ENCODE measurements around the gene NSMCE1. TPM values are rescaled to one million over a fixed set of nuclear protein-coding genes. Genes with fewer than 3 reads are reported as not detected.
"Not testable (repeated sequence)": the region's sequence is repeated elsewhere in the genome, so short reads cannot be mapped to it uniquely, and the experiment has no call there.

Gene NSMCE1
- total RNA-seq, 1 donor from 2014 or later: 45.5 TPM

DNA sequence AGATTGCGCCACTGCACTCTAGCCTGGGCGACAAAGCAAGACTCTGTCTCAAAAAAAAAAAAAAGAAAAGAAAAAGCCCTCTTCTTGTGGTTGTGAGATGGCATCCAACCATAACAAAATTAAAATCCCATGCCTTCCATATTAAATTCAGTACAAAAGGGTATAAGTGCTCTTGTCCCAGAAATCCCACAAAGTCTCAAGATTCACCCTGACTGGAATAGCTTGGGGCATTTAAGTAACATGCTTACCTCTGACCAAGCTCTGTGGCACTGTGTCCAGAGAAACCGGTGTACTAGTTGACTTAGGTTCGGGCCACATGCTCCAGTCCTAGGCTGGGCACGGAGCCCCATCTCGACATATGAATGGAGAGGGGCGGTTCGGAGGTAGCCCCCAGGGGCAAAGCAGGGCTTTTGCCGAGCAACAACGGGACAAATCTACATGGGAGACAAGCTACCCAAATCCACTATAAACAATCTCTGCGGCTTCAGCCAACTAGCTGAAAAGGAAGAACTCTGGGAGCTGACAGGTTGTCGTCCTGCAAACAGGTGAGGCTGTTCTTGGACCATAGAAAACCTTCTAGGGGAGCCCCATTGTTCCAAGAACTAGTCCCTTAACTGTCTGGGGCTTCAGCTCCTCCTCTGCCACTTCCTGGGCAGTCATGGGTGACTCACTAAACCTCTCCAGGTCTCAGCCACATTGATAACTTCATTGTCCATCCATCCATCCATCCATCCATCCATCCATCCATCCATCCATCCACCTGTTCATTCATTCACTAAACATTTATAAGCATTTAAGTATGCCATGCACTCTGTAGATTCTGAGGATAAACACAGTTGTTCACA is 34.9 kb upstream of the NSMCE1 start:
- no peak for DNase-seq (ENCODE audit: low spot score)

DNA sequence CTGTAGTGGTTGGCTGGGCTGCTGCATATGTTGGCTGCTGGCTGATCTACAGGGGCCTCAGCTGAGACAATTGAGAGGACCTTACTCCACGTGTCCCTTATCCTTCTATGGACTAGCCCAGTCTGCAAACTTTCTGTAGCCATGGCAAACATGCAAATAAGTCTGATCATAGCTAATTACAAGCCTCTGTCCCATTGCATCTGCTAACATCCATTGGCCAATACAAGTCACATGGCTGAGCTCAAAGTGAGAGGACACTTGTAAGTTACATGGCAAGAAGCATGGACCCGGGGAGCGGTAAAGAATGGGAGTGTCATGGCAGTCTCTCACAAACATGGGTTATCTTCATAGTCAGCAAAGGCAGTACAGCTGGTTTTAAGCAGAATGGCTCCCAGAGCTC is 33.6 kb upstream of the NSMCE1 start:
- no peak for DNase-seq (ENCODE audit: low spot score)

DNA sequence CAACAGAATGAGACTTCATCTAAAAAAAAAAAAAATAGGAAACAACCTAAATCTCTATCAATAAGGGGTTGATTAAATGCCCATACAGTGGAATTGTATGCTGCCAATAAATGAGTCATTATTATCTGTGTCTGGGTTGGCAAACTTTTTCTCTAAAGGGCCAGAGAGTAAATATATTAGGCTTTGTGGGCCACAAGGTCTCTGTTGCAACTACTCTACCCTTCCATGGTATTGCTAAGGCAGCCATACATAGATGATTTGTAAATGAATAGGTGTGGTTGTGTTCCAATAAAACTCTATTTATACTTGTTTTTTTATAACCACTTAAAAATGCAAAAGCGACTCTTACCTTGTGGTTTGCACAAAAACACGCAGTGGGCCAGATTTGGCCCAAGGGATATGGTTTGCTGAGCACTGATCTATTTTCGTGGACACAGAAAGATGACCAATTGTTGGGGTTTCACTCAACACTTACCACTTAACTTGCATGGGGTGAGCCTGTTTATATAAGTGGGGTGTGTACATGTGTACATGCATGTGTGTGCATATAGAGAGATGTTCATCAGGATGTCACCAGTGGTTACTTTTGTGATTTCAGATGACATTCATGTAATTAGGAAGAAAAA is 32.8 kb upstream of the NSMCE1 start:
- no peak for DNase-seq (ENCODE audit: low spot score)

DNA sequence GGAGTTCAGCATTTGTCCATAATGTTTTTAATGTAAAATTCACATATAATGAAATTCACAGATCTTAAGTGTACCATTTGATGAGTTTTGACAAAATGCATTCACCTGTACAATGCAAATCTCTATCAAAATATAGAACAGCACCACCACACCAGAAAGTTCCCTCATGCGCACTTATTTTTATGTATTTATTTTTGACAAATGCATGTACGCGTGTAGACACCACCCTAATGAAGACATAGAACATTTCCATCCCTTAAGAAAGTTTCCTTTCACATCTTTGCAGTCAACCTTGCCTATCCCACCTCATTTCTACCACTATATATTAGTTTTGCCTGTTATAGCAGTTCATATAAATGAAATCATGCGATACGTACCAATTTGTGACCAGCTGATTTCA is 29.6 kb upstream of the NSMCE1 start:
- DNase-seq (ENCODE audit: low spot score): no peak

DNA sequence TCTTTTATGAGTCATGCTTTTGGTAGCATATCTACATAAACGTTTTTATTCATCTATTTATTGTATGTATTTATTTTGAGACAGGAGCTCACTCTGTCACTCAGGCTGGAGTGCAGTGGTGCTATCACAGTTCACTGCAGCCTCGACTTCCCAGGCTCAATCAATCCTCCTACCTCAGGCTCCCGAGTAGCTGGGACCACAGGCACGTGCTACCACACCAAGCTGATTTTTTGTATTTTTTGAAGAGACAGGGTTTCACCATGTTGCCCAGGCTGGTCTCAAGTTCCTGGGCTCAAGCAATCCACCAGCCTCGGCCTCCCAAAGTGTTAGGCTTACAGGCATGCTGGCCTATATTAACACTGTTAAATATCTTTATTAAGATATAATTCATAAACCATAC is 24.8 kb upstream of the NSMCE1 start:
- DNase-seq (ENCODE audit: low spot score): no peak

DNA sequence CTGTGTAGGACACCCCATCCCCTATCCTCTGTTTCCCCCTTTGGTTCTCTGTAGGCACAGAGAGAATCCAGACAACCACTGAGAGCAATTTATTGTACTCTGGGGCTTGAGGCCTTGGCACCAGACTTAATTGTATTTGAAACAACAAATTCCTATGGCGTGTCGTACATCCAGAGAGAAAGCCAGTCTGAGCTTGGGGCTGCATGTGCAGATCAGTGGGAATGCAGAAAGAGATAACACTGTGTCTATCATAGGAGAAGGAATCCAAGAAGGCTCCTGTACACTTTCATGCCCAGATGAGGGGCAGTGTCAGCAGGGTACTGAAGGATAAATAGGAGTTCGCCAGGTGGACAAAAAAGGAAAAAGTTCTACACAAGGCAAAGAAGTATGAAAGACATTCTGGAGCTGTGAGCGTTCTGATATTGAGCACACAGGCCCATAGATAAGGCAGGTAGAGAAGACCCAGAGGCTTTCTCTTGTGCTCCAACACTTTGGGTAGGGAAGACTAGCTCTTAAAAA is 23.2 kb upstream of the NSMCE1 start:
- DNase-seq (ENCODE audit: low spot score): no peak

DNA sequence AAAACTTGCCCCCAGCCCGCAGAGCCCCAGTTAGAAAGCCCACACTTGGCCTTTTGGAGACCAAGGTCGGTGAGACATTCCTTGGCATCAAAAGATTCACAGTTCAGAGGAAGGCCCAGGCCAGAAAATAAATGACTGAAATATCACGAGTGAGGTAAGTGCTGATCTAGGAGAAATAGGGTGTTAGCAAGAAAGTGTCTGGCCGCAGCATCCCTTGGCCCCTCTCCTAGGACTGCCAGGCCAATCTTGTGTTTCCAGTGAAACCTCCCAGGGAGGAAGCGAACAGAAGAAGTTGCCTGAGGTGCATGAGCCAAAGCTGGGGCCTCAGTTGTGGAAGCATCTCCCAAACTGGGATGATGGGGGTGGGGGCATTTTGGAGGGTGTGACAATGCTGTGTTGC is 22.5 kb upstream of the NSMCE1 start:
- DNase-seq (ENCODE audit: low spot score): no peak

DNA sequence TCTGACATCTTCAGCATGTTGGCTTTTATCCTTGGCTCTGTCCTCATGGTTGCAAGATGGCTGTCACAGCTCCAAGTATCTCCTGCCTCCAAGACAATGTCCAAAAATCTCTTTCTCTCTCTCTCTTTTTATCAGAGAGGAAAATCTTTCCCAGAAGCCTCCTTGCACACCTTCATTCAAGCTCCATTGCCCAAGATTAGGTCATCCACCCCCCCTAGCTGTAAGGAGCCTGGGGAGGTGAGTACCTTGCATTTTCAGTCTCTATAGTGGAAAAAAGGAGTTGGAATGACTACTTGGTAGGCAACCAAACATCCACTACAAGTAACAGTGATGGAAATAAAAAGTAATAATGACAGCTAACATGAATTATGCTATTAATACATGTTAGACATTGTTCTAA is 22.0 kb upstream of the NSMCE1 start:
- DNase-seq (ENCODE audit: low spot score): no peak

DNA sequence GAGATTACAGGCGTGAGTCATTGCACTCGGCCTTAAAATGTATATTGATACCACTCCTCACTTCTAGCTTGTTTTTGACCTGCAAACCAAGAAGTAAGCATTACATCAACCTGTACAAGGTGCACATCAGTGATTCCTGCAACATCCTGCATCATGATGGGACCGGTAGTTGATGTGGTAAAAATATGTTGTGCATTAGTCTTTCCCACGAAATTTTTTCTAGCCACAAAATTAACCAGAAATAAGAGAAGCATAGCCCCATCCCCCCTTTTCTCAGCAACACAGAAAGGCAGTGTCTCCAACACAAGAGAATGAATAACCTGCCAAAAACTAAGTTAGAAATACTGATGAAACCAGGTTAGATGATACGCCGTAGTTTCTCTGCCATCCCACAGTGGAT is 21.1 kb upstream of the NSMCE1 start:
- no peak for DNase-seq (ENCODE audit: low spot score)

DNA sequence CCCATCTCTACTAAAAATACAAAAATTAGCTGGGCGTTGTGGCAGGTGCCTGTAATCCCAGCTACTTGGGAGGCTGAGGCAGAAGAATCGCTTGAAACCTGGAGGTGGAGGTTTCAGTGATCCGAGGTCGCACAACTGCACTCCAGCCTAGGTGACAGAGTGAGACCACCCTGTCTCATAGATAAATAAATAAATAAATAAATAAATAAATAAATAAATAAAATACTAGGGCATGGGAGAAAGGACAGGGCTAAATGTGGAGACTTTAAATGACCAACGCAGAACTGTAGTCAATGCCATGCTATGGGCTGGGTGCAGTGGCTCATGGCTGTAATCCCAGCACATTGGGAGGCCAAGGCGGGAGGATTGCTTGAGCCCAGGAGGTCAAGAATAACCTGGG is 19.7 kb upstream of the NSMCE1 start:
- DNase-seq (ENCODE audit: low spot score): not testable (repeated sequence)

DNA sequence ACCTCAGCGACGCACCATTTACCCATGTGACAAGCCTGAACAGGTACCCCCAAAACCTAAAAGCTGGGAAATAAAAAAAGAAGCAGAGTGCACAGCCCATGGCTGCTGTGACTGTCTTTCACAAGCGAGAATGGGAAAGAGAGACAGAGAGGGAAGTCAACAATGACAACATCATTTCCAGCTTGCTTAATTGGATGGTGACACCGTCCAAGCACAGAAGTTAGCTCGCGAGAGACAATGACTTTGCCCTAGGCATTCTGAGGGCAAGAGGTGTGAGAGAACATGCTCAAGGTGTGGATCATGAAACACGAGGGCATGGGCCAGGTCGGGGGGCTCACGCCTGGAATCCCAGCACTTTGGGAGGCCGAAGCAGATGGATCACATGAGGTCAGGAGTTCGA is 19.3 kb upstream of the NSMCE1 start:
- no peak for DNase-seq (ENCODE audit: low spot score)

DNA sequence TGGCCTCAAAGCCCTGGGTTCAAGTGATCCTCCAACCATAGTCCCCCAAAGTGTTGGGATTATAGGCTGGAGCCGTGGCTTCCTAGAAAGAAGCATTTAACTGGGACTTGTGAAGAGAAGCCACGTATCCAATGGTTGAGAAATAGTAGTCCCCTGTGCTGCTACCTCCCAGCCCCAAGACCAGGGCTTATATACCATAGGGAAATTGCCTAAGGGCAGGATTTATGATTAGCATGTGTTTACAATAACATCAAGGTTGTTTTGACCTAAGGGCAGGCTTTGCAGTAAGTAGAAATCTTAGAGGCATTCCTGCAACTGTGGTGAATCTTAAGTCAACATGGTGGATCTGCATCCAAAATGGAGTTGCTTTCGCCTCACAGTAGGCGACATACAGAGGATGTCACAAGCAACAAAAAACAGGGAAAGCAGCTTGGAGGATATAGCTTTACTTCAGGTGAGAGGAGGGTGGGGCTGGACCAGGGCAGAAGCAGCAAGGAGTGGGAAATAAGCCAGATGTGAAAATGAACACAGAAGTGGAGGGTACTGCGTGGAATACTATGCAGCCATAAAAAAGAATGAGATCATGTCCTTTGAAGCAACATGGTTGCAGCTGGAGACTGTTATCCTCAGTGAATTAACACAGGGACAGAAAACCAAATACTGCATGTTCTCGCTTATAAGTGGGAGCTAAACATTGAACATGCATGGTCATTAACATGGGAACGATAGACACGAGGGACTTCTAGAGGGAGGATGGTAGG is 18.7 kb upstream of the NSMCE1 start:
- DNase-seq (ENCODE audit: low spot score): no peak

DNA sequence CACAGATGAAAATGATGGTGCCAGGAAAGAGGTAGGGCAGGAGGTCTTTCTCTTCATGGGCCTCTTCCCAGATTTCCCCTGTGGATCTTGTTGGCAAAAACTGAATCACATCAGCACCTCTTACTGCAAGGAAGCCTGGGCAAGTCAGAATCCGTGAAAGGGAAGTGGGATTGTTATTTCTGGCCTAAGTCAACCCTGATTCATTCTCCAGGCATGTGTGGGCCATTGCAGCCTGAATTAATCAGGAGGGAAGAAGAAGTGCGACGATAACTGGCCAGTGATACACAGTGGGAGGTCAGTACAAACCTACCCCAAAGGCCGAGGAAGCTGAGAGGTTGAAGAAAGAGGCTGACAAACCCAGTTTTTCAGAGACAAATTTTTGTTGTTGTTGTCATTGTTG is 17.9 kb upstream of the NSMCE1 start:
- DNase-seq (ENCODE audit: low spot score): peak; percentile 49

DNA sequence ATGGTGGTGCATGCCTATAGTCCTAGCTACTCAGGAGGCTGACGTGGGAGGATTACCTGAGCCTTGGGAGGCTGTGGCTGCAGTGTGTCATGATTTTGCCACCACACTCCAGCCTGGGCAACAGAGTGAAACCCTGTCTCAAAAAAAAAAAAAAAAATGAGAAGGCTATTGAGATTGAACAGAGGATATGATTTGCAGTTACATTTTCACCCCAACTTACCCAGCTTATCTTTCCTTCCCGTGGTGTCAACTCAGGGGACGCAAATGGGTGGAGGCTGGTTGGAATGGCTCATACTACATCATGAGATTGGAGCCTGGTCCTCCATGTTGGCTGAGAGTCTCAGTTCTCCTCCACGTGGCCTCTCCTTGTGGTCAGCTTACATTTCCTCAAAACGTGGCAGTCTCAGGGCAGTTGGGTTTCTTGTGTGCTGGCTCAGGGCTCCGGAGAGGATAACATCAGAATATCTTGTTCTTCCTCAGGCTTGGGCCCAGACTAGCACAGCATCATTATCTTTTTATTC is 17.2 kb upstream of the NSMCE1 start:
- no peak for DNase-seq (ENCODE audit: low spot score)

DNA sequence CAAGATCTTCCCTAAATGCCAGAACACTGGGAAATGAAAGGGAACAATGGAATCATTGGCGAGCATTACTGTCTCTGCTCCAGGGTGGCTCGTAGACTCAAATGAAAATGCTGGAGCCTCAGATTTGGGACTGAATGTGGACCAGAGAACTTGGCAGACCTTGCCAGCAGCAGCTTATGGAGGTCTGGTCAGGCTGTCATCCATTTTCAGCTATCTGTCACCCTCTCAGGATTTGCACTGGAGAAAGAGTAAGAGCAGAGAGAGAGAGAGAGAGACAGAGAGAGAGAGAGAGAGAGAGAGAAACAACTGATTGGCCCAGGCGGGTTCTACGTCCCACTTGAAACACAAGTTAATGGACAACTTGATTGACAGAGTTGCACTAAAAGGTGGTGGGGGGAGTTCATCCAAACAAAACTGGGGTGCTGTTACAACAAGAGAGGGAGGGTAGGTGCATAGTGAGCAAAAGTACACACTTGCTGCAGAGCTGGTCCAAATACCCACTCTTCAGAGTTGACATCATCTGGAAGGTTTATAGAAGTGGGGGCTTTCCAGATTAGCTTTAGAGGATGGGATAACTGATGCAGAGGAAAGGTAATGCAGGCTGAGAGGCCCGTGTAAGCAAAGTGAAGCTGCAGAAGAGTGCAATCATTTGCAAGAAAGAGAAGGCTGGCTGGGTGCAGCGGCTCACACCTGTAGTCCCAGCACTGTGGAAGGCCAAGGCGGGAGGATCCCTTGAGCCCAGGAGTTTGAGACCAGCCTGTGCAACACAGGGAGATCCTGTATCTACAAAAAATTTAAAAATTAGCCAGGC is 16.5 kb upstream of the NSMCE1 start:
- DNase-seq (ENCODE audit: low spot score): no peak

DNA sequence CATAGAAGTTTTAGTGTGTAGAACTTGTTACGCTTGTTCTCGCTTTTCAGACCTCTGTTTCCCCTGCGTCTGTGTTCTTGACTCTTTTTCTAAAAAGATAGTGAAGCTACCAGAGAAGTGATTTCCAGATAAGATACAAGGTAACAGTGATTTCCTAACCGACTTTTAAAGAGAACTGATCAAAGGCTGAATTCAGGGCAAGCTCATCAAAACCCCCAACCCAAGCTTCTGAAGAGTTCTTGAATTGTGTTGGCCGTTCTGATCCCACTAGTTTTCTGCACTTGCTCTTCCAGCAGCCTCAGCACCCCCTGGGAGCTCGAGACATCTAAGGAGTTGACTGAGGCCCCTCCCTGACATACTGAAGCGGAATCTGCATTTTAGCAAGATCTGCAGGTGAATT is 12.7 kb upstream of the NSMCE1 start:
- no peak for DNase-seq (ENCODE audit: low spot score)

DNA sequence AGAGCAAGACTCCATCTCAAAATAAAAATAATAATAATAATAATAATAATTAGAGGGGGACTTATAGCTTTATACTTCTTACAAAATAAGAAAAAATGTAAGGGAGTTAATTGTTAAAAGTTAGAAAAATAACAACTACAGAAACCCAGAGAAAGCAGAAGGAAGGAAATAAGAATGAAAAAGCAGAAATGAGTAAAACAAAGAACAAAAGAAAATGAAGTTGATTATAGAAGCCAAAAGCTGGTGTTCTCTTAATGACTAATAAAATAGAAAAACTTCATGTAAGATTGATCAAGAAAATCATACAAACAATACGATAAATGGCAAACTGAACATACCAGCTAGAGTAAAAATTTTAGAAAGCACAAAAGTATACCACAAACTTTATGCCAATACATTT is 6.8 kb upstream of the NSMCE1 start:
- DNase-seq (ENCODE audit: low spot score): no peak

DNA sequence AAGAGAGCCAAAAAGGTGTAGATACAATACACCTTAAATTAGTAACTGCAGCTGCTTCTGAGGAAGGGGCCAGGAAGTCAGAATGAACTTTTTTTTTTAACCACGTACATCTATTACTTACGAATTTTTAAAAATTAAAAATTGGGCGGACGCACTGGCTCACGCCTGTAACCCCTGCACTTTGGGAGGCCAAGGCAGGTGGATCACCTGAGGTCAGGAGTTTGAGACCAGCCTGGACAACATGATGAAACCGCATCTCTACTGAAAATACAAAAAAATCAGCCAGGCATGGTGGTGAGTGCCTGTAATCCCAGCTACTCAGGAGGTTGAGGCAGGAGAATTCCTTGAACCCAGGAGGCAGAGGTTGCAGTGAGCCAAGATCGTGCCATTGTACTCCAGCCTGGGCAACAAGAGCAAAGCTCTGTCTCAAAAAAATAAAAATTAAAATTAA is 5.9 kb upstream of the NSMCE1 start:
- DNase-seq (ENCODE audit: low spot score): not testable (repeated sequence)

DNA sequence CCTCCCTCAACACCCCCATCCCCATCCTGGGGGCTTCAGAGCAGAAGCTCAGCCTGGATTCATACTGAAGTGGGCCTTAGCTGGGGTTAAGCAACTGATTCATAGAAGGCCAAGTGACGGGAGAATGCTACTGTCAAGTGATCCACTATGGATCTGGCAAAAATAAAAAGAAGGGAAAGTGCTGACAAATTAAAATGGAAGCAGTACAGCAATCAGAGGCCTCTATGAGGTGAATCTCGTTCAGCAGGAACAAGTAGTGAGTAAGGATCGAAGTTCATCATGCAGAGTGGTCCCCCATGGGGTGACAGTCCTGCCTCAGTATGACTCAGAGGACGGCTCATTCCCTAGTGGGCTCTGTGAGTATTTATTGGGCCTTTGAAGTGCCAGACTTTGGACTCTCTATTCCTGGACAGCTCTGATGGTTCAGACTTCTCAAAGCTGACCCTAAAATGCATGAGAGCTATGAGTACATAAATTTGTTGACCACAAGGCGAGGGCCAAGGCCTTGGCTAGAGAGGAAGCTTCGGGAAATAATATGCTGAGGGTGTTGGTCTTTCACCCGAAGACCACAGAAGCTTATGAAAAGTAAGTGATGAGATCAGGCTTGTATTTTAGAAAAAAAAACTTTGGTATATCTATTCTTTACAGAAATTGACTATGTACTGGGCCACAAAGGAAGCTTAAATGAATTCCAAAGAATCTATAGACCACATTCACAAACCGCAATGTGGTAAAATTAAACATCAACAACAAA is 5.3 kb upstream of the NSMCE1 start:
- no peak for DNase-seq (ENCODE audit: low spot score)

DNA sequence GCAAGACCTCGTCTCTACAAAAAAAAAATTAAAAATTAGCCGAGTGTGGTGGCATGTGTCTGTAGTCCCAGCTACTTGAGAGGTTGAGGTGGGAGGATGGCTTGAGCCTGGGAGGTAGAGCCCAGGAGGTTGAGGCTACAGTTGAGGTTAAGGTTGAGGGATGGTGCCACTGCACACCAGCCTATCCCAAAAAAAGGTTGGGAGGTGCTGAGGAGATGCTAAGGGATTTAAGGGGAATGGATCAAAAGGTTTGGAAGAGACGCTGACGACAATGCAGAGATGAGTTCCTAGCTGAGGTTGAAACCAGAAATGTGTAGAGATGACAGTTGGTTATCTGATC is 4.7 kb upstream of the NSMCE1 start:
- DNase-seq (ENCODE audit: low spot score): no peak

DNA sequence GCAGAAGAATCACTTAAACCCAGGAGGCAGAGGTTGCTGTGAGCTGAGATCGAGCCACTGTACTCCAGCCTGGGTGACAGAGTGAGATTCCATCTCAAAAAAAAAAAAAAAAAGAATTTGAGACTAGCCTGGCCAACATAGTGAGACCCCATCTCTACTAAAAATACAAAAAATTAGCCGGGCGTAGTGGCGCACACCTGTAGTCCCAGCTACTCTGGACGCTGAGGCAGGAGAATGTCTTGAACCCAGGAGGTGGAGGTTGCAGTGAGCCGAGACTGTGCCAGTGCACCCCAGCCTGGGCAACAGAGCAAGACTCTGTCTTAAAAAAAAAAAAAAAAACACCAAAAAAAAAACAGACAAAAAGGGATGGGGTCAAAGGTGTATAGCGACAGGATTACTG is 4.1 kb upstream of the NSMCE1 start:
- not testable (repeated sequence) for DNase-seq (ENCODE audit: low spot score)

All from umbilical cord (tissue), 2 donors.